ENCODE measurements around the gene MRC2.

DNA sequence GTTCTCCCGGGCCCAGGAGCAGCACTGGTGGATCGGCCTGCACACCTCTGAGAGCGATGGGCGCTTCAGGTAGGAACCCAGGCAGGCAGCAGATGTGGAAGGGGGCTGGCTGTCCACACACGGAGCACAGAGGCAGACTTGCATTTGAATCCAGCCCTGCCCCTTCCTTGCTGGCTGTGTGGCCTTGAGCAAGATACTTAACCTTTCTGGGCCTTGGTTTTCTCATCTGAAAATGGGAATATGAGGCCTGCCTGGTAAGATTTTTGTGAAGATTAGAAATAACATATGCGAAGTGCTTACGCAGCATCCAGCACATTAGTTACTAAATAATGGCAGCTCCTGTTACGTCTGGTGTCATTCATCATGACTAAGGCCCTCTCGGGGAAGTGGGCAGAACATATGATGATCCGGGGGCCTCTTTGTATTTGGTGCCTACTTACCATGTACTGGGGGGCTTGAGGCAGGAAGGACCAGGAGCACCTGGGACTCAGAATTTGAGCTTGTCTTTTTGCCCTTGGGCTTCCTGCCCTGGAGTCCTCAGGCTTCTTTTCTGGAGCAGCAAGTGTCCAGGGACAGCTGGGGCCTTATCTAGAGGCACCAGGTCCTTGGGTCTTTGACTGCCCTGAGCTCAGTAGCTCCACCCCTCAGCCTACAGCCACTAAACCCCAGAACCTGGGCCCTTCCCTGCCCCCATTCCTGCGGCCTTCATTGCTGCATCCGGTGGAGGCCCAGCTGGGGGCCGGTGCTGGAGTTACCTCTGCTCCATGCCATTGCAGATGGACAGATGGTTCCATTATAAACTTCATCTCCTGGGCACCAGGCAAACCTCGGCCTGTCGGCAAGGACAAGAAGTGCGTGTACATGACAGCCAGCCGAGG is 53.8 kb downstream of the MRC2 start:
- TF ChIP-seq POLR2A (IDR thresholded peaks at IDR 0.05; ENCODE audit: low read depth, low read length) (no peak), SPI1 (IDR thresholded peaks at IDR 0.05; ENCODE audit: low read depth, low read length) (no peak), POU2F2 (IDR thresholded peaks at IDR 0.05; ENCODE audit: low read depth, low read length) (no peak), TAF1 (IDR thresholded peaks at IDR 0.05; ENCODE audit: low read depth, low read length) (no peak), POLR2AphosphoS5 (IDR thresholded peaks at IDR 0.05; ENCODE audit: low read depth, low read length) (no peak)

Data from GM12891 (cell line).